Epidermal melanocyte (primary cell): ENCODE data around the gene MRPL2.

Experiments
- DNase-seq: peaks from one replicate; pipeline ENCODE4 v3.0.0; 2011; ENCODE audit warnings: low spot score; ENCODE audit not compliant: insufficient read length

The MRPL2 gene

GRCh38 chr6:43059168-43060033, at the start of gene MRPL2, which contains the start of gene KLC4:
TSS of gene MRPL2 (minus strand) at chr6:43059434. CDS start at chr6:43059381, 53 bp downstream.
TSS of gene KLC4 (plus strand) at chr6:43059631. CDS start at chr6:43061336, 1,705 bp downstream.
- peak; percentile 99 for DNase-seq

GRCh38 chr6:43107344-43108062, 48.3 kb upstream of the MRPL2 start:
- DNase-seq, result no peak

DNA sequence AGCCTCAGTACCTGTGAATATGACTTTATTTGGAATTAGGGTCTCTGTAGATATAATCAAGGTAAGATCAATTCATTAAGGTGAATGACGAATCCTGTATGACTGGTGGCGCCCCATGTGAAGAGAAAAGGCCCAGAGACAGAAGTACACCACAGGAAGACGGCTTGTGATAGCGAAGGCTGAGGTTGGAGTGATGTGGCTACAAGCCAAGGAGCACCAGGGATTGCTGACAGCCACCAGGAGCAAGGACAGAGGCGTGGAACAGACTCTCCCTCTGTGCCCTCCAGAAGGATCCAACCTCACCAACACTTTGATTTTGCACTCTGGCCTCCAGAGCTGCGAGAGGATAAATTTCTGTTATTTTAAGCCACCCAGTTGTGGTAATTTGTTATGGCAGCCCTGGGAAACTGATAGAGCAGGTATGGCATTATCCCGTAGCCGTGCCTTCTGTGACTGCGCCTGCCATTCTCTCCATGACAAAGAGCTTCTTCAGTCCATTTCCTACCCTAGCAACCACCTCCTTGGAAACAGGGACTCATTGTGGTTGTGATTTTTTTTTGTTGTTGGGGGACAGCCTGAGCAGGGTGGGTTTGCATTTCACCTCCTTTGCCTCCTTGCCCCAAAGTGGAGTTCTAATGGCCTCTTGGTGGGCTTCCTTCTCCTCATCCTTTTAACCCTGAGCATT, 46.4 kb upstream of the MRPL2 start:
- DNase-seq, result no peak

DNA sequence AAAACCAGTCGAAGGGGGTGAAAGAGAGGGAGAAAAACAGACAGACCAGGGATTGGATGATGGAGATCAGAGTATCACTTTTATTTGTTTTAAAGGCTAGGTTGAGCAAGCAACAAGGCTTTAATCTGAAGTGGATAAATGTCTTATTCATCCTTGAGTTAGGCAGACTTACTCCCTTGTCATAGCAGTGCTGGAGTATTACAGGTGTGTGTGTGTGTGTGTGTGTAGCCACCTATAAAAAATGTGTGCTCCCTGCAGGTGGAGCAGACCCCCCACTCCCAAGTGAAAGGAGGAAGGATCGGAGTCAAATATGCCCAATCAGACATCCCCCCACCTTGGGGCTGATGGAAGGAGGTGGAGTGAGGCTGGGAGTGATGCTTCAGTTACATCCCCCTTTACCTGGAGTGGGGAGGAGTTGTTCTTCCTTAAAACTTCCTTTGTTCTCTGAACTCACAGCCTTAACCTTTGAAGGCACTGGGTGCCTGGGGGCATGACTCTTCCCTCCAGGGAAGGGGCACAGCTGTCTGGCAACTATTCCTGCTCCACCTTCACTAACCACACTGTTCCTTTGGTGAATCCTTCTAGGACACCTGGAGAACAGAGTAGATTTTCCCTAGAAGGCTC, 44.1 kb upstream of the MRPL2 start:
- DNase-seq, result no peak

DNA sequence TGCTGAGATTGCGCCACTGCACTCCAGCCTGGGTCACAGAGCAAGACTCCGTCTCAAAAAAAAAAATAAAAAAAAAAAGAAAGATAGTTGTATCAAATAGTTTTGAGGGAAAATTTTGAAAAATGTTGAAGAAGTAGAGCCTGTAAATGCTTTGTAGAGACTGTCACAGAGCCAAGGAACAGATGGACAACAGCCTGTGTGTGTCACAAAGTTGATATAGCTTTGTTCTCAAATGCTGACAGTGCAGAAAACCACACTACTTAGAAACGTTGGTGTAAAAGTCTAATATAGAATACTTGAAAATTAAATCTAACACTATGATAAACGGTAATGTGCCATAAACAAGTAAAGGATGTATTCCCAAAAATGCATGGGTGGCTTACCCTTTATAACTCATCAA, 42.3 kb upstream of the MRPL2 start:
- no peak for DNase-seq

- DNase-seq, result no peak
These were observed 38.3 kb upstream of the MRPL2 start for GRCh38 chr6:43097502-43097901.

DNA sequence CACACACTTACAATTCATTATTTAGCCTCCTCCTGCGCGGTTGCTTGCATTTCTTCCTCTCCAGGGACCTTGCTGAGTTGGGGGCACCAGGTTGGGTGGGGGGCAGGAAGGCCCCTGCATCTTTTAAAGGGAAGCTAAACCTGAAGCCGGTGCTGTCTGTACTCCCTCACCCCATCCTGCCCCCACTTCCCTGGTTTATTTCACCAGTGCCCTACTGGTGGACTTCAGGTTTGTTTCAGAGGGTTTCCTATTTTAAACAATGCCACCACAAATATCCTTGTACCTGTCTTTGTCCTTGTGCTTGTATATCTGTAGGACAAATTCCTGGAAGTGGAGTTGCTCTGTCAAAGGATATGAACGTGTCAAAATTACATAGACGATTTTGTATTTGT, 37.9 kb upstream of the MRPL2 start:
- DNase-seq, result no peak

GRCh38 chr6:43096451-43097097, 37.3 kb upstream of the MRPL2 start:
- peak; percentile 74 for DNase-seq

DNA sequence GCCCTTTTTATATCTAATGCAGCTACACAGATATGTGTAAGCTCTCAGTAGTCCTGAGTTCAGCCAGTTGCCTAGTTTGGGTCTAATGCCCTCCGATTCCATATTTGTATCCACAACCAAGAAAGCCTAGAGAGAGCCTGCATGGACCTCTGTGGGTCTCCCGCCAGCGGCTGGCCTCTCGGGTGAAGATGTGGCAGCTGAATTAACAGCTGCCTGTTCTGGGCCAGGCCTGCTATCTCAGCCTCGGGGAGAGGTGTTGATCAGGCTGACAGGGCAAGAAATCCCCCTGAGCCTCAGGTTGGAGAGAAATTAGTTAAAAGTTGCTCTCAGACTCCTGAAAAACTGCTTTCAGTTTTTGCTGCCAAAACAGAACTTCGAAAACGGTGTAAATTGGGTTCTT, 36.7 kb upstream of the MRPL2 start:
- no peak for DNase-seq

DNA sequence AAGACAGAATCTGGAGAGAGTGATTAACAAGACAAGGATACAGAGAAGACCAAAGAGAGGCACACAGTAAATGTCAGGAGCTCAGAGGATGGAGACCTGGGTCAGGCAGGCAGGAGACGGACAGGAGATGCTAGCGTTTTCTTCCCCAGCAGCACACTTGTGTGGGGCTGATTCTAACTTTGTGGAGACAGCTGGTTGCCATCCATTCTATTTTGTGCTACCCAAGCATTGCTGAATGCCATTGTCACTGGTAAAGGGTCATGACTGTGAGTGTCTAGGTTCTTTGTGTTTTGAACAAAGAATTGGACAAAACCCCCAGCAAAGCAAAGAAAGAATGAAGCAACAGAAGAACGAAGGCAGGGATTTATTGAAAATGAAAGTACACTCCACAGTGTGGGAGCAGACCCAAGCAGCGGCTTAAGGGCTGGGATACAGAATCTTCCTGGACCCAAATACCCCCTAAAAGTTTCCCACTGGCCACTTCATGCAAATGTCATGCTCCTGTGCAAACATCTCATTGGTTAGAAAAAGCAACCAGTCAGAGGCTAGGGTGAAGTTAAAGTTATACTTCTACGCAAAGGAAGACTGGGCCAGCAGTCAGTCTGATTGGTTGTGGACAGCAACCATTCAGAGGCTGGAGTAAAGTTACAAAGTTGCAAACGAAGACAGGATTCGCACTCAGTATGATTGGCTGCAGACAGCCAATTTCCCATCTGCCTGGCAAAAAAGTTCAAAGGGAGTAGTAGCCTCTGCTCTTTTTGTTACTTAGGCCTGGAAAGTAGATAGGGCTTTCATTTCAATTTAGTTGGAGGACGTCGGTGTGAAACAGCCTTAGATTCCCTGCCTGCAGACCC, 34.4 kb upstream of the MRPL2 start:
- no peak for DNase-seq

DNA sequence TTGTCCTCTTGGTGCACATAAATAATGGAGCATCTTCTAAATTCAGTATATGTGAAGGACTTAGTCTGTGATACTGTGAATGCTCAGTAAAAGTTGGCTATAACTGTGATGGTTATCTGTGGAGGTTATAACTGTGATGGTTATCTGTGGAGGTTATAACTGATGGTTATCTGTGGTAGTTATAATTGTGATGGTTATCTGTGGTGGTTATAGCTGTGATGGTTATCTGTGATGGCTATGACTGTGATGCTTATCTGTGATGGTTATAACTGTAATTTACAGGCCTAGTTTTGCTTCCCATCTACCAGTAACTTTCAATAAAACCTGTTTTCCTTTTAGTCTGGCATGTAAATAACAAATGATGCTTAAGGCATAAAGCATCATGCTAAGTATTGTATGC, 33.4 kb upstream of the MRPL2 start:
- DNase-seq, result no peak

GRCh38 chr6:43091436-43091991, 32.3 kb upstream of the MRPL2 start:
- DNase-seq, result no peak

GRCh38 chr6:43091020-43091419, 31.8 kb upstream of the MRPL2 start:
- no peak for DNase-seq

DNA sequence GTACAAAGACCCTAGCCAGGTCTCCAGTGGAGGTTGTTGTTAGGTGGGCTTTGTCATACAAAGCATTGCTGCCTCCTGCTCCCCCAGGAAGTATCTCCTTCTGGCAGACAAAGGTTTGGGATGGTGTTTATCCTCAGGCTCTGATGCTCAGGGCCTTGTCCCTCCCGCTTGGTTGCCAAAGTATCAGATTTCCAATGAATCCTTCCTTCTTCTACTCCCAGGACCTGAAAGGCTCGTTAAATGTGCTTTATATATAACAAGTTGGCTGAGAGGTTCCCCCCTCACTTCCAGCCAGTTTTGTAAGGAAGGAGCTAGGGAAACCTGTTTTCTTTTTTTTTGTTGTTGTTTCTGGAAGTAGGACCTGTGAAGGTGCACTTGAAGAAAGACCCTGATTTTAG, 31.3 kb upstream of the MRPL2 start:
- no peak for DNase-seq

- DNase-seq, result no peak
These were observed 30.8 kb upstream of the MRPL2 start for GRCh38 chr6:43089874-43090558.

DNA sequence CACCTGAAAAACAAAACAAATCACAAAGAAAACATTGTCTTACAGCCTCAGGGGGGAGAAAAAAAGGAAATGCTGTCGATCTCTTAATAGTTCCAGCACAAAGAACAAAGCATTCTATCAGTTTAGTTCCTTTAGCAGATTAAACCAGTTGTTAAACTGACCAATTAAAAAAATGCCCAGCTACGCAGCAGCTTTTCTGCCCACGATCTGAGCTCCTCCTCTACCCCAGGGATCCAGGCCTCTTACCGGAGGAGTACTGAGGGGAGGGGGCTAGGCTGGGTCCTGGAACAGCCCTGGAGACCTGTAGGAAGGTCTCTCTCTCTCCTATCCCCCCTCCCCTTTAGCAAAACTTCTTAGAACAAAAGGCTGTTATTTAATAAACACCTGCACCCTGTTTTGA, 30.2 kb upstream of the MRPL2 start:
- no peak for DNase-seq

GRCh38 chr6:43088654-43089056, 29.4 kb upstream of the MRPL2 start:
- DNase-seq, result no peak

- no peak for DNase-seq
These were observed 26.9 kb upstream of the MRPL2 start for GRCh38 chr6:43086022-43086658.
